ENCODE measurements around the gene FBXO46. TPM values are rescaled to one million over a fixed set of nuclear protein-coding genes. Genes with fewer than 3 reads are reported as not detected.
A peak's percentile ranks its signal among the peaks of the same experiment; 100 is the strongest.

FBXO46 gene
- total RNA-seq, 2 donors from 2014 or later, result 28.3 to 28.8 TPM

- Histone ChIP-seq H3K36me3 (no peaks in the 10 kb centered on the region), H3K4me1 (peaks cover 8% of the 10 kb centered on the region), H3K27me3 (no peaks in the 10 kb centered on the region), H3K9me3 (no peaks in the 10 kb centered on the region), H3K4me3 (no peak overlapping the region), H3K9ac (ENCODE audit: low read depth in 2 of 2, low read length in 2 of 2) (peak overlapping the region in 1 of 2 donors; percentile 24), H3K27ac (no peak overlapping the region)
- no peak for DNase-seq
- intact Hi-C loops (cut with DNase I), result loop anchor here (5.0 kb wide), 2 partner anchors 48 to 73 kb away; partner anchors contain the start of genes QPCTL and SNRPD2
- no peak for TF ChIP-seq CTCF (IDR thresholded peaks at IDR 0.05)
Observed at GRCh38 chr19:45764945-45765701, 34.4 kb upstream of the FBXO46 start.

- no peaks in the 10 kb centered on the region for H3K9me3 ChIP-seq
- TF ChIP-seq CTCF (IDR thresholded peaks at IDR 0.05), result no peak
Observed at GRCh38 chr19:45764475-45764874, 33.8 kb upstream of the FBXO46 start.

GRCh38 chr19:45763691-45764294 is 33.1 kb upstream of the FBXO46 start:
- intact Hi-C loops (cut with DNase I), result no loop called here
- Histone ChIP-seq H3K36me3 (no peaks in the 10 kb centered on the region), H3K4me3 (no peak overlapping the region), H3K27me3 (no peaks in the 10 kb centered on the region), H3K4me1 (peaks cover 8% of the 10 kb centered on the region), H3K9me3 (no peaks in the 10 kb centered on the region), H3K27ac (no peak overlapping the region), H3K9ac (ENCODE audit: low read depth in 2 of 2, low read length in 2 of 2) (no peak overlapping the region)
- DNase-seq, result no peak
- no peak for TF ChIP-seq CTCF (IDR thresholded peaks at IDR 0.05)

More at GRCh38 chr19:45764475-45764874, 33.8 kb upstream of the FBXO46 start:
- H3K36me3 ChIP-seq, result no peaks in the 10 kb centered on the region
- H3K27me3 ChIP-seq, result no peaks in the 10 kb centered on the region
- peaks cover 8% of the 10 kb centered on the region for H3K4me1 ChIP-seq
- no peak overlapping the region for H3K9ac ChIP-seq (ENCODE audit: low read depth in 2 of 2, low read length in 2 of 2)
- intact Hi-C loops (cut with DNase I), result no loop called here
- no peak overlapping the region for H3K4me3 ChIP-seq
- H3K27ac ChIP-seq, result no peak overlapping the region
- DNase-seq, result no peak

- no peaks in the 10 kb centered on the region for H3K36me3 ChIP-seq
- no peaks in the 10 kb centered on the region for H3K9me3 ChIP-seq
- no peaks in the 10 kb centered on the region for H3K27me3 ChIP-seq
- intact Hi-C loops (cut with DNase I), result no loop called here
- TF ChIP-seq CTCF (IDR thresholded peaks at IDR 0.05), result no peak
- DNase-seq, result no peak
- peaks cover 8% of the 10 kb centered on the region for H3K4me1 ChIP-seq
- no peak overlapping the region for H3K9ac ChIP-seq (ENCODE audit: low read depth in 2 of 2, low read length in 2 of 2)
- no peak overlapping the region for H3K27ac ChIP-seq
- H3K4me3 ChIP-seq, result no peak overlapping the region
Observed at GRCh38 chr19:45762870-45763631, 32.4 kb upstream of the FBXO46 start.

GRCh38 chr19:45761714-45762113 is 31.0 kb upstream of the FBXO46 start:
- H3K9ac ChIP-seq (ENCODE audit: low read depth in 2 of 2, low read length in 2 of 2), result no peak overlapping the region

More at GRCh38 chr19:45761714-45762113, 31.0 kb upstream of the FBXO46 start:
- Histone ChIP-seq H3K9me3 (no peaks in the 10 kb centered on the region), H3K27ac (no peak overlapping the region), H3K4me3 (no peak overlapping the region), H3K36me3 (no peaks in the 10 kb centered on the region), H3K4me1 (peaks cover 8% of the 10 kb centered on the region), H3K27me3 (no peaks in the 10 kb centered on the region)
- DNase-seq, result no peak
- intact Hi-C loops (cut with DNase I), result no loop called here
- no peak for TF ChIP-seq CTCF (IDR thresholded peaks at IDR 0.05)

Measured in colonic mucosa (tissue), 4 donors.